GM18951 (cell line): ENCODE data around the gene PRELID1.

ENCODE experiments used
- POLR2A ChIP-seq: IDR thresholded peaks from 4 replicates; pipeline ENCODE4 v1.6.1; 2011; ENCODE audit warnings: mild to moderate bottlenecking; ENCODE audit not compliant: insufficient read length, insufficient read depth; ENCODE audit errors: extremely low read depth
- in situ Hi-C: fragments of 300-500 bp; cut with MboI; formaldehyde crosslinking; loops from one replicate; pipeline ENCODE4 v1.12.0; 2022; ENCODE audit warnings: low sequenced_read_pairs, mixed read lengths, inconsistent platforms; ENCODE audit not compliant: unreplicated experiment

PRELID1 gene

GRCh38 chr5:177290816-177291596 lies 12.6 kb upstream of the PRELID1 start:
- in situ Hi-C loops, result no loop called here
- TF ChIP-seq POLR2A, result no peak

GRCh38 chr5:177291735-177292134 lies 11.9 kb upstream of the PRELID1 start:
- TF ChIP-seq POLR2A, result no peak
- in situ Hi-C loops, result no loop called here

GRCh38 chr5:177293819-177294581 lies 9.6 kb upstream of the PRELID1 start:
- no peak for TF ChIP-seq POLR2A
- in situ Hi-C loops, result no loop called here

- in situ Hi-C loops, result no loop called here
- TF ChIP-seq POLR2A, result no peak
Measured at GRCh38 chr5:177294632-177295031, 9.0 kb upstream of the PRELID1 start.

GRCh38 chr5:177295924-177296323 lies 7.7 kb upstream of the PRELID1 start:
- TF ChIP-seq POLR2A, result no peak
- in situ Hi-C loops, result no loop called here

- no peak for TF ChIP-seq POLR2A
- in situ Hi-C loops, result no loop called here
Measured at GRCh38 chr5:177296581-177296980, 7.0 kb upstream of the PRELID1 start.

- in situ Hi-C loops, result no loop called here
- no peak for TF ChIP-seq POLR2A
Measured at GRCh38 chr5:177297922-177298321, 5.7 kb upstream of the PRELID1 start.

GRCh38 chr5:177299697-177300096 lies 3.9 kb upstream of the PRELID1 start:
- in situ Hi-C loops, result no loop called here
- no peak for TF ChIP-seq POLR2A

- in situ Hi-C loops, result no loop called here
- TF ChIP-seq POLR2A, result no peak
Measured at GRCh38 chr5:177300236-177300880, 3.2 kb upstream of the PRELID1 start.

- TF ChIP-seq POLR2A, result no peak
- in situ Hi-C loops, result no loop called here
Measured at GRCh38 chr5:177300951-177301350, 2.6 kb upstream of the PRELID1 start.

- TF ChIP-seq POLR2A, result no peak
- in situ Hi-C loops, result no loop called here
Measured at GRCh38 chr5:177301503-177302165, 2.0 kb upstream of the PRELID1 start.

GRCh38 chr5:177302354-177303110 lies 1.1 kb upstream of the PRELID1 start:
- in situ Hi-C loops, result no loop called here

GRCh38 chr5:177303925-177304391 lies 359 bp downstream of the PRELID1 start:
- no peak for TF ChIP-seq POLR2A
- in situ Hi-C loops, result no loop called here

More at GRCh38 chr5:177302354-177303110, 1.1 kb upstream of the PRELID1 start:
- no peak for TF ChIP-seq POLR2A
